Smooth muscle cell (in vitro differentiated cells): ENCODE results near the gene KCNK5. TPM values are rescaled to one million over a fixed set of nuclear protein-coding genes. Genes with fewer than 3 reads are reported as not detected.

Source experiments
- DNase-seq: peaks from one replicate; lab custom pipeline; 2025; ENCODE audit not compliant: unreplicated experiment; lab: John Stamatoyannopoulos, UW
- H2AFZ ChIP-seq: fragments of 200-600 bp; sonication (generic); 2 replicates; pipeline ENCODE4 v1.6.0; 2016; ENCODE audit warnings: antibody characterized with exemption, low read depth, mild to moderate bottlenecking
- H3F3A ChIP-seq: fragments of 200-600 bp; sonication (generic); 2 replicates; pipeline ENCODE4 v1.6.0; 2017; ENCODE audit warnings: antibody characterized with exemption, low read depth
- H3K27ac ChIP-seq: fragments of 200-600 bp; sonication (generic); 2 replicates; pipeline ENCODE4 v1.5.1; 2016; ENCODE audit warnings: low read depth, mild to moderate bottlenecking
- H3K27me3 ChIP-seq: fragments of 200-600 bp; sonication (generic); 2 replicates; pipeline ENCODE4 v1.6.1; 2016; ENCODE audit warnings: low read depth, mild to moderate bottlenecking
- H3K36me3 ChIP-seq: fragments of 200-600 bp; sonication (generic); 2 replicates; pipeline ENCODE4 v1.5.1; 2016; ENCODE audit warnings: low read depth
- H3K4me1 ChIP-seq: fragments of 200-600 bp; sonication (generic); 2 replicates; pipeline ENCODE4 v1.5.1; 2016; ENCODE audit warnings: low read depth
- H3K4me2 ChIP-seq: fragments of 200-600 bp; sonication (generic); 2 replicates; pipeline ENCODE4 v1.6.0; 2016; ENCODE audit warnings: mild to moderate bottlenecking
- H3K4me3 ChIP-seq: fragments of 200-600 bp; sonication (generic); 2 replicates; pipeline ENCODE4 v1.5.1; 2016; ENCODE audit warnings: mild to moderate bottlenecking
- H3K79me2 ChIP-seq: fragments of 200-600 bp; sonication (generic); 2 replicates; pipeline ENCODE4 v1.6.0; 2016; ENCODE audit warnings: low read depth, mild to moderate bottlenecking
- H3K9ac ChIP-seq: fragments of 200-600 bp; sonication (generic); 2 replicates; pipeline ENCODE4 v1.6.0; 2016; ENCODE audit warnings: low read depth
- H3K9me3 ChIP-seq: fragments of 200-600 bp; sonication (generic); replicated peaks from 2 replicates; pipeline ENCODE4 v1.5.1; 2016; ENCODE audit warnings: low read depth
- H4K20me1 ChIP-seq: fragments of 200-600 bp; sonication (generic); 2 replicates; pipeline ENCODE4 v1.6.0; 2016; ENCODE audit warnings: low read depth
- CTCF ChIP-seq: fragments of 200-600 bp; sonication (generic); IDR thresholded peaks from 2 replicates; pipeline ENCODE4 v1.5.1; 2017; ENCODE audit warnings: borderline replicate concordance, mild to moderate bottlenecking, antibody characterized with exemption; ENCODE audit not compliant: insufficient read depth, poor library complexity, severe bottlenecking
- WGBS: methylation state at CpG from one replicate; pipeline ENCODE4 v1.1.7; 2016; ENCODE audit warnings: low lambda C conversion rate; 5-methylcytosine and 5-hydroxymethylcytosine counted together
- polyA plus RNA-seq: library from polyadenylated mRNA; unstranded; fragments of >200 nt; fragmentation: Nextera tagmentation; extraction: Ambion mirVana; gene quantifications from 2 replicates; pipeline ENCODE4 v1.2.1, GENCODE V29; 2016
- total RNA-seq: library from RNA; depleted of rRNA; stranded (reverse); fragments of >200 nt; gene quantifications from 2 replicates; pipeline ENCODE4 v1.2.3, GENCODE V29; 2014

Gene KCNK5
- total and polyA plus RNA-seq, 2 experiments from 2014 or later: not detected

- H3K9ac ChIP-seq: no peak overlapping the region
- no peak overlapping the region for H3K27ac ChIP-seq
- H3F3A ChIP-seq: no peaks in the 10 kb centered on the region
- no peaks in the 10 kb centered on the region for H3K4me1 ChIP-seq
- no peak overlapping the region for H2AFZ ChIP-seq
- TF ChIP-seq CTCF: no peak
- no peak overlapping the region for H3K4me2 ChIP-seq
- H3K27me3 ChIP-seq: peaks cover 2% of the 10 kb centered on the region
- 60% methylated on average over 6 of the region's 6 CpGs for WGBS
- H3K79me2 ChIP-seq: no peaks in the 10 kb centered on the region
- no peaks in the 10 kb centered on the region for H3K9me3 ChIP-seq
- no peaks in the 10 kb centered on the region for H3K36me3 ChIP-seq
- H3K4me3 ChIP-seq: no peak overlapping the region
- H4K20me1 ChIP-seq: no peaks in the 10 kb centered on the region
- no peak for DNase-seq
Observed at GRCh38 chr6:39273406-39273821, 44.1 kb upstream of the KCNK5 start.

DNA sequence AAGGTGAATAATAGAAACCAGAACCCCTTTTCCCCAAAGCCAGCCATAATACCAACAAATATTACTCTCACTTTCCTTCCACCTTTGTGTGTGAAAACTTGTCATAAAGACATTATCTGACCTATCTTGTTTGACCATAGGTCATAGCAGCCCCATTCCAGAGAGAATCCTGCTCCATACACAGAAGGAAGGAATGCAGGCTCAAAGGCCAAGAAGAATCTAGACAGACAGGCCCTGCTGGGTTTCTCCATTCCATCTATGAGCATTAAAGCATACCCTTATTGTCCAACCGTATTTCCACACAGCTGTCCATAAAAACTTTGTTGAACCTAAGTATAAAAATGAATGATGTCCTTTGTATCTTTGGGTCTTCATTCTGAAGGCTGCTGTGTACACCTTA lies 40.7 kb upstream of the KCNK5 start:
- Histone ChIP-seq H3K27ac (no peak overlapping the region), H3K36me3 (no peaks in the 10 kb centered on the region), H3K4me3 (no peak overlapping the region), H4K20me1 (no peaks in the 10 kb centered on the region), H3K4me2 (no peak overlapping the region), H3K4me1 (no peaks in the 10 kb centered on the region), H3K79me2 (no peaks in the 10 kb centered on the region), H3F3A (no peaks in the 10 kb centered on the region), H3K9ac (no peak overlapping the region), H3K9me3 (no peaks in the 10 kb centered on the region), H2AFZ (no peak overlapping the region), H3K27me3 (no peaks in the 10 kb centered on the region)
- no peak for DNase-seq
- WGBS: 74% methylated on average over 1 of the region's 1 CpG
- TF ChIP-seq CTCF: no peak

GRCh38 chr6:39268721-39269120 lies 39.4 kb upstream of the KCNK5 start:
- Histone ChIP-seq H3K9ac (no peak overlapping the region), H3K4me3 (no peak overlapping the region), H3K36me3 (no peaks in the 10 kb centered on the region), H3F3A (peaks cover under 1% of the 10 kb centered on the region), H4K20me1 (no peaks in the 10 kb centered on the region), H3K79me2 (no peaks in the 10 kb centered on the region), H3K9me3 (no peaks in the 10 kb centered on the region), H2AFZ (no peak overlapping the region), H3K27me3 (no peaks in the 10 kb centered on the region), H3K4me1 (no peaks in the 10 kb centered on the region), H3K27ac (no peak overlapping the region), H3K4me2 (no peak overlapping the region)
- no peak for TF ChIP-seq CTCF
- 37% methylated on average over 3 of the region's 3 CpGs for WGBS
- no peak for DNase-seq

GRCh38 chr6:39268171-39268570 lies 38.9 kb upstream of the KCNK5 start:
- no peaks in the 10 kb centered on the region for H3K27me3 ChIP-seq
- no peak overlapping the region for H3K4me2 ChIP-seq
- H3K27ac ChIP-seq: no peak overlapping the region
- no peaks in the 10 kb centered on the region for H3K9me3 ChIP-seq
- TF ChIP-seq CTCF: no peak
- no peaks in the 10 kb centered on the region for H3K79me2 ChIP-seq
- WGBS: 92% methylated on average over 7 of the region's 7 CpGs
- no peak overlapping the region for H3K9ac ChIP-seq
- peaks cover 5% of the 10 kb centered on the region for H3F3A ChIP-seq
- H2AFZ ChIP-seq: no peak overlapping the region
- no peaks in the 10 kb centered on the region for H4K20me1 ChIP-seq
- H3K36me3 ChIP-seq: no peaks in the 10 kb centered on the region
- H3K4me1 ChIP-seq: peaks cover 4% of the 10 kb centered on the region
- no peak overlapping the region for H3K4me3 ChIP-seq
- DNase-seq: no peak
